Measurements from ENCODE around the gene MYOM3.

GRCh38 chr1:24021403-24022266, 90.3 kb downstream of the MYOM3 start:
- TF ChIP-seq, protein P1, sequence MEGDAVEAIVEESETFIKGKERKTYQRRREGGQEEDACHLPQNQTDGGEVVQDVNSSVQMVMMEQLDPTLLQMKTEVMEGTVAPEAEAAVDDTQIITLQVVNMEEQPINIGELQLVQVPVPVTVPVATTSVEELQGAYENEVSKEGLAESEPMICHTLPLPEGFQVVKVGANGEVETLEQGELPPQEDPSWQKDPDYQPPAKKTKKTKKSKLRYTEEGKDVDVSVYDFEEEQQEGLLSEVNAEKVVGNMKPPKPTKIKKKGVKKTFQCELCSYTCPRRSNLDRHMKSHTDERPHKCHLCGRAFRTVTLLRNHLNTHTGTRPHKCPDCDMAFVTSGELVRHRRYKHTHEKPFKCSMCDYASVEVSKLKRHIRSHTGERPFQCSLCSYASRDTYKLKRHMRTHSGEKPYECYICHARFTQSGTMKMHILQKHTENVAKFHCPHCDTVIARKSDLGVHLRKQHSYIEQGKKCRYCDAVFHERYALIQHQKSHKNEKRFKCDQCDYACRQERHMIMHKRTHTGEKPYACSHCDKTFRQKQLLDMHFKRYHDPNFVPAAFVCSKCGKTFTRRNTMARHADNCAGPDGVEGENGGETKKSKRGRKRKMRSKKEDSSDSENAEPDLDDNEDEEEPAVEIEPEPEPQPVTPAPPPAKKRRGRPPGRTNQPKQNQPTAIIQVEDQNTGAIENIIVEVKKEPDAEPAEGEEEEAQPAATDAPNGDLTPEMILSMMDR (IDR thresholded peaks at IDR 0.05) = no peak
- no peak for TF ChIP-seq POLR2A (IDR thresholded peaks at IDR 0.05)

Measured in body of pancreas (tissue), 4 donors.